ENCODE results near the gene NUP88. TPM values are rescaled to one million over a fixed set of nuclear protein-coding genes. Genes with fewer than 3 reads are reported as not detected.
"Not testable (repeated sequence)": the region's sequence is repeated elsewhere in the genome, so short reads cannot be mapped to it uniquely, and the experiment has no call there.

The NUP88 gene
- total and polyA plus RNA-seq, 2 donors from 2014 or later = 55.1 to 57.9 TPM

GRCh38 chr17:5438716-5439445 is 19.4 kb upstream of the NUP88 start, which contains the start of gene C1QBP:
Gene C1QBP (minus strand): TSS chr17:5439155. CDS start chr17:5439073, 82 bp downstream.
- peak within 1 kb of the TSS; percentile 60 to 90 (median 69) for H3K9ac ChIP-seq (ENCODE audit: low read length in 3 of 3)
- H3K4me3 ChIP-seq (ENCODE audit: low read length in 3 of 3) = peak within 1 kb of the TSS; percentile 69 to 88 (median 84)
- H3K4me1 ChIP-seq (ENCODE audit: control insufficient read depth in 2 of 3, insufficient read depth in 2 of 3, low read depth in 1 of 3, low read length in 3 of 3) = peaks cover 0 to 11% (median 10%) of the 10 kb centered on the region in 3 donors
- FAIRE-seq (no peak), DNase-seq (peak; percentile 94 to 97 (median 96))
- peaks cover 0 to 15% (median 13%) of the 10 kb centered on the region in 3 donors for H3K36me3 ChIP-seq (ENCODE audit: control insufficient read depth in 2 of 3, insufficient read depth in 3 of 3, low read length in 3 of 3)
- TF ChIP-seq, protein P1, sequence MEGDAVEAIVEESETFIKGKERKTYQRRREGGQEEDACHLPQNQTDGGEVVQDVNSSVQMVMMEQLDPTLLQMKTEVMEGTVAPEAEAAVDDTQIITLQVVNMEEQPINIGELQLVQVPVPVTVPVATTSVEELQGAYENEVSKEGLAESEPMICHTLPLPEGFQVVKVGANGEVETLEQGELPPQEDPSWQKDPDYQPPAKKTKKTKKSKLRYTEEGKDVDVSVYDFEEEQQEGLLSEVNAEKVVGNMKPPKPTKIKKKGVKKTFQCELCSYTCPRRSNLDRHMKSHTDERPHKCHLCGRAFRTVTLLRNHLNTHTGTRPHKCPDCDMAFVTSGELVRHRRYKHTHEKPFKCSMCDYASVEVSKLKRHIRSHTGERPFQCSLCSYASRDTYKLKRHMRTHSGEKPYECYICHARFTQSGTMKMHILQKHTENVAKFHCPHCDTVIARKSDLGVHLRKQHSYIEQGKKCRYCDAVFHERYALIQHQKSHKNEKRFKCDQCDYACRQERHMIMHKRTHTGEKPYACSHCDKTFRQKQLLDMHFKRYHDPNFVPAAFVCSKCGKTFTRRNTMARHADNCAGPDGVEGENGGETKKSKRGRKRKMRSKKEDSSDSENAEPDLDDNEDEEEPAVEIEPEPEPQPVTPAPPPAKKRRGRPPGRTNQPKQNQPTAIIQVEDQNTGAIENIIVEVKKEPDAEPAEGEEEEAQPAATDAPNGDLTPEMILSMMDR (IDR thresholded peaks at IDR 0.05; ENCODE audit: borderline replicate concordance, extremely low read depth, insufficient read depth) = peak; percentile 88
- no peaks in the 10 kb centered on the region for H3K27me3 ChIP-seq (ENCODE audit: control insufficient read depth, insufficient read depth, low read length)
- intact Hi-C loops (cut with DNase I) = no loop called here
- H3K27ac ChIP-seq (ENCODE audit: low read depth in 2 of 2, low read length in 2 of 2) = peak within 1 kb of the TSS in 1 of 2 donors; percentile 73
- no peaks in the 10 kb centered on the region for H3K9me3 ChIP-seq (ENCODE audit: control insufficient read depth in 2 of 3, insufficient read depth in 1 of 3, low read length in 3 of 3)

DNA sequence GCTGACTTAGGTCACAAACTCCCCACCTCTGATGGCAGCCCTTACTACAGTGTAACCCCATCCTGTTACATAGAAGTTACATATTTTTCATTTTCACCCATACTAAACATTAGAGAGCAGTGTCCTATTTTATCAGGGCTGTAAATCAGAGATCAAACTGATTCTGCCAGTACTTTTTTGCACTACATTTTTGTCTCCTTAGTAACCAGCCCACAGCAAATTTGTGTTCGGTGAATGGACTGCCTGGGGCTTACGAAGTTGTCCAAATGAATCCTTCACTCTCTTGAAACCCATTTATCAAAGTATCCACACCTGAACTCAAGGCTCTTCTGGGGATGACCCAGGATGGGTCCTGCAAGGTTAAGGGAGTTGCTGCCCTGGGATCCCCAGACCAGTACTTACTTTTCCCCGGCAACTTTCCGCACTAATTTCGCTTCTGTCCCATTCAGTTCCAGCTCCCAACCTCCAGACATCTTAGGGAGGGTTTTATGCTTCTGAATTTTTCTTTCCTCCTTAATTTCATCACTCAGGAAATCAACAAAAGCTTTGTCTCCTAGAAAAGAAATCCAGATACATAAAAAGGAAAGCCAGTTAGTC is 18.4 kb upstream of the NUP88 start:
- peaks cover 3 to 21% (median 20%) of the 10 kb centered on the region in 3 donors for H3K36me3 ChIP-seq (ENCODE audit: control insufficient read depth in 2 of 3, insufficient read depth in 3 of 3, low read length in 3 of 3)
- FAIRE-seq = no peak

GRCh38 chr17:5435781-5436315 is 16.4 kb upstream of the NUP88 start:
- FAIRE-seq; H3K9ac ChIP-seq (ENCODE audit: low read length in 3 of 3); H3K9me3 ChIP-seq (ENCODE audit: control insufficient read depth in 2 of 3, insufficient read depth in 1 of 3, low read length in 3 of 3); H3K27ac ChIP-seq (ENCODE audit: low read depth in 2 of 2, low read length in 2 of 2); H3K27me3 ChIP-seq (ENCODE audit: control insufficient read depth, insufficient read depth, low read length); DNase-seq; H3K4me3 ChIP-seq (ENCODE audit: low read length in 3 of 3); intact Hi-C loops (cut with DNase I): not testable (repeated sequence)
- Histone ChIP-seq H3K4me1 (ENCODE audit: control insufficient read depth in 2 of 3, insufficient read depth in 2 of 3, low read depth in 1 of 3, low read length in 3 of 3) (peaks cover 0 to 11% (median 10%) of the 10 kb centered on the region in 3 donors), H3K36me3 (ENCODE audit: control insufficient read depth in 2 of 3, insufficient read depth in 3 of 3, low read length in 3 of 3) (peaks cover 7 to 36% (median 26%) of the 10 kb centered on the region in 3 donors)

More for the DNA sequence above, 18.4 kb upstream of the NUP88 start:
- Histone ChIP-seq H3K27ac (ENCODE audit: low read depth in 2 of 2, low read length in 2 of 2) (no peak overlapping the region), H3K27me3 (ENCODE audit: control insufficient read depth, insufficient read depth, low read length) (no peaks in the 10 kb centered on the region), H3K4me3 (ENCODE audit: low read length in 3 of 3) (peak overlapping the region; percentile 69 to 88 (median 84)), H3K9me3 (ENCODE audit: control insufficient read depth in 2 of 3, insufficient read depth in 1 of 3, low read length in 3 of 3) (no peaks in the 10 kb centered on the region), H3K4me1 (ENCODE audit: control insufficient read depth in 2 of 3, insufficient read depth in 2 of 3, low read depth in 1 of 3, low read length in 3 of 3) (peaks cover 0 to 11% (median 10%) of the 10 kb centered on the region in 3 donors), H3K9ac (ENCODE audit: low read length in 3 of 3) (peak overlapping the region; percentile 60 to 90 (median 69))
- no peak for DNase-seq
- TF ChIP-seq, protein P1 (IDR thresholded peaks at IDR 0.05; ENCODE audit: borderline replicate concordance, extremely low read depth, insufficient read depth) = no peak
- intact Hi-C loops (cut with DNase I) = no loop called here

GRCh38 chr17:5434984-5435383 is 15.5 kb upstream of the NUP88 start:
- no peak overlapping the region for H3K4me3 ChIP-seq (ENCODE audit: low read length in 3 of 3)
- H3K4me1 ChIP-seq (ENCODE audit: control insufficient read depth in 2 of 3, insufficient read depth in 2 of 3, low read depth in 1 of 3, low read length in 3 of 3) = peaks cover 0 to 11% (median 10%) of the 10 kb centered on the region in 3 donors
- H3K9me3 ChIP-seq (ENCODE audit: control insufficient read depth in 2 of 3, insufficient read depth in 1 of 3, low read length in 3 of 3) = no peaks in the 10 kb centered on the region
- no peak overlapping the region for H3K27ac ChIP-seq (ENCODE audit: low read depth in 2 of 2, low read length in 2 of 2)
- peaks cover 10 to 39% (median 29%) of the 10 kb centered on the region in 3 donors for H3K36me3 ChIP-seq (ENCODE audit: control insufficient read depth in 2 of 3, insufficient read depth in 3 of 3, low read length in 3 of 3)
- no peak for DNase-seq
- TF ChIP-seq, protein P1 (IDR thresholded peaks at IDR 0.05; ENCODE audit: borderline replicate concordance, extremely low read depth, insufficient read depth) = no peak
- no peaks in the 10 kb centered on the region for H3K27me3 ChIP-seq (ENCODE audit: control insufficient read depth, insufficient read depth, low read length)
- intact Hi-C loops (cut with DNase I) = no loop called here
- no peak overlapping the region for H3K9ac ChIP-seq (ENCODE audit: low read length in 3 of 3)
- no peak for FAIRE-seq
